ENCODE data around the gene TTC21B. TPM values are rescaled to one million over a fixed set of nuclear protein-coding genes. Genes with fewer than 3 reads are reported as not detected.

Gene TTC21B
- total and polyA plus RNA-seq, 9 donors = 8.6 to 53.4 (median 22.3) TPM

- H3K27ac ChIP-seq = no peak overlapping the region
- TF ChIP-seq CTCF (IDR thresholded peaks at IDR 0.05) (no peak), EP300 (IDR thresholded peaks at IDR 0.05) (no peak), POLR2A (IDR thresholded peaks at IDR 0.05) (no peak)
- no peaks in the 10 kb centered on the region for H3K9me3 ChIP-seq
- H3K4me3 ChIP-seq = no peak overlapping the region
- H3K4me1 ChIP-seq (ENCODE audit: insufficient read depth) = no peaks in the 10 kb centered on the region
- DNase-seq = no peak
- intact Hi-C loops (cut with DNase I) = no loop called here
- WGBS, 3 donors = 80 to 97% (median 96%) methylated on average over 4 of the region's 4 CpGs
- no peaks in the 10 kb centered on the region for H3K36me3 ChIP-seq
- no peaks in the 10 kb centered on the region for H3K27me3 ChIP-seq
These were observed 8.2 kb upstream of the TTC21B start for GRCh38 chr2:165961818-165962217.

GRCh38 chr2:165959371-165959770 is 5.8 kb upstream of the TTC21B start:
- DNase-seq = no peak
- H3K4me3 ChIP-seq = no peak overlapping the region
- no peaks in the 10 kb centered on the region for H3K27me3 ChIP-seq
- TF ChIP-seq EP300 (IDR thresholded peaks at IDR 0.05) (no peak), CTCF (IDR thresholded peaks at IDR 0.05) (no peak)
- H3K9me3 ChIP-seq = no peaks in the 10 kb centered on the region
- 80 to 84% (median 84%) methylated on average over 4 of the region's 4 CpGs for WGBS, 3 donors
- intact Hi-C loops (cut with DNase I) = loop anchor here in 1 of 4 donors (10.0 kb wide), 1 partner anchor 165 kb away; the partner anchor contains the start of gene SCN1A
- no peak overlapping the region for H3K27ac ChIP-seq
- no peaks in the 10 kb centered on the region for H3K4me1 ChIP-seq (ENCODE audit: insufficient read depth)
- no peaks in the 10 kb centered on the region for H3K36me3 ChIP-seq

- H3K27me3 ChIP-seq = no peaks in the 10 kb centered on the region
- no peak overlapping the region for H3K4me3 ChIP-seq
- intact Hi-C loops (cut with DNase I) = loop anchor here in 1 of 4 donors (10.0 kb wide), 1 partner anchor 166 kb away; the partner anchor contains the start of gene SCN1A
- H3K9me3 ChIP-seq = no peaks in the 10 kb centered on the region
- 88 to 96% (median 92%) methylated on average over 3 of the region's 3 CpGs for WGBS, 3 donors
- H3K4me1 ChIP-seq (ENCODE audit: insufficient read depth) = no peaks in the 10 kb centered on the region
- TF ChIP-seq CTCF (IDR thresholded peaks at IDR 0.05) (no peak), EP300 (IDR thresholded peaks at IDR 0.05) (no peak), POLR2A (IDR thresholded peaks at IDR 0.05) (no peak)
- DNase-seq = no peak
- no peak overlapping the region for H3K27ac ChIP-seq
- H3K36me3 ChIP-seq = no peaks in the 10 kb centered on the region
These were observed 4.9 kb upstream of the TTC21B start for GRCh38 chr2:165958313-165958960.

DNA sequence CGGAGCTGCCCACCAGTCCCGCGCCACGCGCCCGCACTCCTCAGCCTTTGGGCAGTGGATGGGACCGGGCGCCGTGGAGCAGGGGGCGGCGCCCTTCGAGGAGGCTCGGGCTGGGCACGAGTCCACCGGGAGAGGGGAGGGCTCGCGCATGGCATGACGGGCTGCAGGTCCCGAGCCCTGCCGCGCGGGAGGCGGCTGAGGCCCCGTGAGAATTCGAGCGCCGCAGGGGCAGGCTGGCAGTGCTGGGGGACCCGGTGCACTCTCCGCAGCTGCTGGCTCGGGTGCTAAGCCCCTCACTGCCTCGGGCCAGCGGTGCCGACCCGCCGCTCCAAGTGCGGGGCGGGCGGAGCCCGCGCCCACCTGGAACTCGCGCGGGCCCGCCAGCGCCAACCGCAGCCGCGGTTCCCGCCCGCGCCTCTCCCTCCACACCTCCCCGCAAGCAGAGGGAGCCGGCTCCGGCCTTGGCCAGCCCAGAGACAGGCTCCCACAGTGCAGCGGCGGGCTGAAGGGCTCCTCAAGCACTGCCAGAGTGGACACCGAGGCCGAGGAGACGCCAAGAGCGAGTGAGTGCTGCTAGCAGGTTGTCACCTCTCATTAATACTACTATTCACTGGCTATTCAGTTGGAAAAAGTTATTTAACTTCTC is 3.6 kb upstream of the TTC21B start:
- DNase-seq = peak in 3 of 5 donors; percentile 22 to 41 (median 31)
- Histone ChIP-seq H3K4me1 (ENCODE audit: insufficient read depth) (no peaks in the 10 kb centered on the region), H3K9me3 (no peaks in the 10 kb centered on the region), H3K27ac (no peak overlapping the region), H3K4me3 (no peak overlapping the region), H3K27me3 (no peaks in the 10 kb centered on the region), H3K36me3 (no peaks in the 10 kb centered on the region)
- WGBS, 3 donors = 88 to 94% (median 90%) methylated on average over 41 to 60 of the region's 60 CpGs
- intact Hi-C loops (cut with DNase I) = loop anchor here in 1 of 4 donors (10.0 kb wide), 1 partner anchor 168 kb away; the partner anchor contains the start of gene SCN1A
- TF ChIP-seq CTCF (IDR thresholded peaks at IDR 0.05) (no peak), EP300 (IDR thresholded peaks at IDR 0.05) (no peak), POLR2A (IDR thresholded peaks at IDR 0.05) (no peak)
